Measurements from ENCODE around the gene CLDN20. TPM values are rescaled to one million over a fixed set of nuclear protein-coding genes. Genes with fewer than 3 reads are reported as not detected.

Gene CLDN20
- total RNA-seq, 1 experiment from 2014 or later = not detected

- DNase-seq (ENCODE audit: low read depth) = no peak
- in situ Hi-C loops (cut with HindIII; ENCODE audit: low pct_unique_long_range_greater_than_20kb, low sequenced_read_pairs) = no loop called here
Observed at GRCh38 chr6:155240905-155241600, 22.8 kb upstream of the CLDN20 start.

- DNase-seq (ENCODE audit: low read depth) = no peak
- in situ Hi-C loops (cut with HindIII; ENCODE audit: low pct_unique_long_range_greater_than_20kb, low sequenced_read_pairs) = no loop called here
Observed at GRCh38 chr6:155241966-155242365, 21.8 kb upstream of the CLDN20 start.

GRCh38 chr6:155244434-155244833 is 19.4 kb upstream of the CLDN20 start:
- no peak for DNase-seq (ENCODE audit: low read depth)
- in situ Hi-C loops (cut with HindIII; ENCODE audit: low pct_unique_long_range_greater_than_20kb, low sequenced_read_pairs) = no loop called here

- no peak for DNase-seq (ENCODE audit: low read depth)
- in situ Hi-C loops (cut with HindIII; ENCODE audit: low pct_unique_long_range_greater_than_20kb, low sequenced_read_pairs) = no loop called here
Observed at GRCh38 chr6:155245193-155245592, 18.6 kb upstream of the CLDN20 start.

- in situ Hi-C loops (cut with HindIII; ENCODE audit: low pct_unique_long_range_greater_than_20kb, low sequenced_read_pairs) = no loop called here
- no peak for DNase-seq (ENCODE audit: low read depth)
Observed at GRCh38 chr6:155245831-155246230, 18.0 kb upstream of the CLDN20 start.

GRCh38 chr6:155246825-155247224 is 17.0 kb upstream of the CLDN20 start:
- in situ Hi-C loops (cut with HindIII; ENCODE audit: low pct_unique_long_range_greater_than_20kb, low sequenced_read_pairs) = no loop called here
- no peak for DNase-seq (ENCODE audit: low read depth)

- no peak for DNase-seq (ENCODE audit: low read depth)
- in situ Hi-C loops (cut with HindIII; ENCODE audit: low pct_unique_long_range_greater_than_20kb, low sequenced_read_pairs) = no loop called here
Observed at GRCh38 chr6:155247618-155248007, 16.2 kb upstream of the CLDN20 start.

- DNase-seq (ENCODE audit: low read depth) = peak; percentile 24
- in situ Hi-C loops (cut with HindIII; ENCODE audit: low pct_unique_long_range_greater_than_20kb, low sequenced_read_pairs) = no loop called here
Observed at GRCh38 chr6:155248008-155249001, 15.5 kb upstream of the CLDN20 start.

GRCh38 chr6:155250701-155251381 is 13.0 kb upstream of the CLDN20 start:
- in situ Hi-C loops (cut with HindIII; ENCODE audit: low pct_unique_long_range_greater_than_20kb, low sequenced_read_pairs) = no loop called here
- DNase-seq (ENCODE audit: low read depth) = no peak

GRCh38 chr6:155252581-155252980 is 11.2 kb upstream of the CLDN20 start:
- in situ Hi-C loops (cut with HindIII; ENCODE audit: low pct_unique_long_range_greater_than_20kb, low sequenced_read_pairs) = no loop called here
- no peak for DNase-seq (ENCODE audit: low read depth)

- in situ Hi-C loops (cut with HindIII; ENCODE audit: low pct_unique_long_range_greater_than_20kb, low sequenced_read_pairs) = no loop called here
- no peak for DNase-seq (ENCODE audit: low read depth)
Observed at GRCh38 chr6:155253337-155253736, 10.5 kb upstream of the CLDN20 start.

- no peak for DNase-seq (ENCODE audit: low read depth)
- in situ Hi-C loops (cut with HindIII; ENCODE audit: low pct_unique_long_range_greater_than_20kb, low sequenced_read_pairs) = no loop called here
Observed at GRCh38 chr6:155254139-155254538, 9.7 kb upstream of the CLDN20 start.

GRCh38 chr6:155256122-155256795 is 7.6 kb upstream of the CLDN20 start:
- in situ Hi-C loops (cut with HindIII; ENCODE audit: low pct_unique_long_range_greater_than_20kb, low sequenced_read_pairs) = no loop called here
- DNase-seq (ENCODE audit: low read depth) = no peak

GRCh38 chr6:155257796-155258195 is 6.0 kb upstream of the CLDN20 start:
- DNase-seq (ENCODE audit: low read depth) = no peak
- in situ Hi-C loops (cut with HindIII; ENCODE audit: low pct_unique_long_range_greater_than_20kb, low sequenced_read_pairs) = no loop called here

- DNase-seq (ENCODE audit: low read depth) = no peak
- in situ Hi-C loops (cut with HindIII; ENCODE audit: low pct_unique_long_range_greater_than_20kb, low sequenced_read_pairs) = no loop called here
Observed at GRCh38 chr6:155259204-155259603, 4.6 kb upstream of the CLDN20 start.

- DNase-seq (ENCODE audit: low read depth) = no peak
- in situ Hi-C loops (cut with HindIII; ENCODE audit: low pct_unique_long_range_greater_than_20kb, low sequenced_read_pairs) = no loop called here
Observed at GRCh38 chr6:155259897-155260296, 3.9 kb upstream of the CLDN20 start.

GRCh38 chr6:155260686-155261085 is 3.1 kb upstream of the CLDN20 start:
- in situ Hi-C loops (cut with HindIII; ENCODE audit: low pct_unique_long_range_greater_than_20kb, low sequenced_read_pairs) = no loop called here
- DNase-seq (ENCODE audit: low read depth) = no peak

- no peak for DNase-seq (ENCODE audit: low read depth)
- in situ Hi-C loops (cut with HindIII; ENCODE audit: low pct_unique_long_range_greater_than_20kb, low sequenced_read_pairs) = no loop called here
Observed at GRCh38 chr6:155261111-155261900, 2.5 kb upstream of the CLDN20 start.
